Fibroblast of skin of left quadriceps (primary cell): ENCODE data around the gene AOC3.
"Not testable (repeated sequence)": the region's sequence is repeated elsewhere in the genome, so short reads cannot be mapped to it uniquely, and the experiment has no call there.

Experiments
- DNase-seq, 2 experiments: peaks; one replicate each; pipeline ENCODE4 v3.0.0-alpha.2; 2013; ENCODE audit warnings: low read depth in 2 of 2

AOC3 gene

GRCh38 chr17:42867694-42868261 is 16.8 kb downstream of the AOC3 start:
- not testable (repeated sequence) for DNase-seq

GRCh38 chr17:42868338-42868737 is 17.3 kb downstream of the AOC3 start:
- DNase-seq: no peak

- DNase-seq: no peak
Observed at GRCh38 chr17:42871647-42872046, 20.6 kb downstream of the AOC3 start.

GRCh38 chr17:42872251-42872965 is 21.4 kb downstream of the AOC3 start:
- no peak for DNase-seq

- no peak for DNase-seq
Observed at GRCh38 chr17:42873315-42873714, 22.3 kb downstream of the AOC3 start.

- not testable (repeated sequence) for DNase-seq
Observed at GRCh38 chr17:42873932-42874695, 23.1 kb downstream of the AOC3 start.

- no peak for DNase-seq
Observed at GRCh38 chr17:42877037-42877436, 26.0 kb downstream of the AOC3 start.

GRCh38 chr17:42878123-42878880 is 27.3 kb downstream of the AOC3 start:
- DNase-seq: no peak

- no peak for DNase-seq
Observed at GRCh38 chr17:42878924-42879595, 28.1 kb downstream of the AOC3 start.

GRCh38 chr17:42879596-42879985 is 28.6 kb downstream of the AOC3 start:
- DNase-seq: no peak

GRCh38 chr17:42880776-42881310 is 29.8 kb downstream of the AOC3 start:
- DNase-seq: no peak

GRCh38 chr17:42881706-42882105 is 30.7 kb downstream of the AOC3 start:
- not testable (repeated sequence) for DNase-seq

- DNase-seq: no peak
Observed at GRCh38 chr17:42882166-42882565, 31.2 kb downstream of the AOC3 start.

- no peak for DNase-seq
Observed at GRCh38 chr17:42883802-42884558, 33.0 kb downstream of the AOC3 start.

GRCh38 chr17:42885806-42886205 is 34.8 kb downstream of the AOC3 start:
- DNase-seq: not testable (repeated sequence)

GRCh38 chr17:42886283-42887176 is 35.5 kb downstream of the AOC3 start:
- DNase-seq: no peak

- no peak for DNase-seq
Observed at GRCh38 chr17:42889809-42890208, 38.8 kb downstream of the AOC3 start.

- DNase-seq: no peak
Observed at GRCh38 chr17:42891539-42892152, 40.6 kb downstream of the AOC3 start.

- no peak for DNase-seq
Observed at GRCh38 chr17:42893359-42893758, 42.4 kb downstream of the AOC3 start.
